K562 (cell line): ENCODE measurements around the gene SRMS. TPM values are rescaled to one million over a fixed set of nuclear protein-coding genes. Genes with fewer than 3 reads are reported as not detected.
A peak's percentile ranks its signal among the peaks of the same experiment; 100 is the strongest.

ENCODE experiments used
- ATAC-seq: fragments of 200-7000 bp; cut with Tn5 transposase; 3 replicates; pipeline ENCODE4 v1.9.1; 2020; ENCODE audit warnings: moderate library complexity
- BruUV-seq: library from RNA; stranded (reverse); fragments of 400-500 nt; replicated peaks from 2 replicates; lab custom pipeline; 2021; lab: Mats Ljungman, UMichigan
- CTCF ChIA-PET: fragments of 300-600 bp; formaldehyde crosslinking; extraction: SDS; loops from one replicate; lab custom pipeline; 2021; ENCODE audit warnings: low intra/inter-chr PET ratio; lab: Yijun Ruan, JAX
- POLR2A ChIA-PET: fragments of 300-600, 350-650 bp; sonication (Branson Sonifier 250); formaldehyde crosslinking; extraction: SDS; loops from one replicate; lab custom pipeline; 2021; ENCODE audit warnings: antibody characterized with exemption, inconsistent platforms; lab: Yijun Ruan, JAX
- DNase-seq, 4 experiments: peaks; one replicate each; pipeline versions ENCODE4 v3.0.0 to v3.0.0-alpha.2; 2011 to 2018; ENCODE audit warnings: low spot score in 3 of 4, mixed read lengths in 3 of 4; ENCODE audit errors: extremely low read depth in 1 of 4
- FAIRE-seq: peaks from 2 replicates; lab custom pipeline; 2011; peaks lifted over from hg19 to GRCh38; lab: Jason Lieb, UNC
- H2AFZ ChIP-seq: 2 replicates; pipeline ENCODE4 v1.6.0; 2011; ENCODE audit warnings: low read depth, low read length, control low read depth, inconsistent platforms
- H3K27ac ChIP-seq: fragments of 200-600 bp; 3 replicates; pipeline ENCODE4 v1.8.0; 2011; ENCODE audit warnings: low read depth, mild to moderate bottlenecking, control low read depth, inconsistent platforms, low read length, moderate library complexity, mixed read lengths; ENCODE audit errors: extremely low read depth
- H3K27me3 ChIP-seq, 2 experiments: fragments of 300-600 bp in 1 of 2; 2 replicates in 1 of 2; 3 replicates in 1 of 2; pipeline versions ENCODE4 v1.6.0 to v1.8.0; 2011; ENCODE audit warnings: inconsistent platforms in 2 of 2, low read length in 2 of 2, mild to moderate bottlenecking in 1 of 2, mixed read lengths in 1 of 2, moderate library complexity in 1 of 2; ENCODE audit not compliant: control insufficient read depth in 2 of 2, insufficient read depth in 2 of 2
- H3K36me3 ChIP-seq: fragments of 300-600 bp; 3 replicates; pipeline ENCODE4 v1.8.0; 2011; ENCODE audit warnings: mild to moderate bottlenecking, low read length, inconsistent platforms; ENCODE audit not compliant: control insufficient read depth, insufficient read depth
- H3K4me1 ChIP-seq, 2 experiments: fragments of 200-600 bp in 1 of 2; replicated peaks in 1 of 2; 2 replicates in 1 of 2; 3 replicates in 1 of 2; pipeline versions ENCODE4 v1.5.1 to v1.8.0; 2011; ENCODE audit warnings: inconsistent platforms in 2 of 2, low read length in 2 of 2, mild to moderate bottlenecking in 1 of 2, mixed read lengths in 1 of 2, moderate library complexity in 1 of 2; ENCODE audit not compliant: control insufficient read depth in 2 of 2, insufficient read depth in 2 of 2
- H3K4me2 ChIP-seq: 2 replicates; pipeline ENCODE4 v1.6.1; 2011; ENCODE audit warnings: low read length, control low read depth, inconsistent platforms, mixed read lengths; ENCODE audit not compliant: insufficient read depth
- H3K4me3 ChIP-seq: fragments of 200-600 bp; sonication (generic), shearing (Covaris generic); 2 replicates; pipeline ENCODE4 v1.5.1; 2016; ENCODE audit warnings: control low read depth, inconsistent platforms
- H3K79me2 ChIP-seq: fragments of 200-600 bp; 3 replicates; pipeline ENCODE4 v1.8.0; 2011; ENCODE audit warnings: low read length, inconsistent platforms; ENCODE audit not compliant: control insufficient read depth, insufficient read depth
- H3K9ac ChIP-seq, 2 experiments: 2 replicates each; pipeline versions ENCODE4 v1.6.0 to v1.6.1; 2011; ENCODE audit warnings: low read depth in 2 of 2, low read length in 2 of 2, control low read depth in 1 of 2, inconsistent platforms in 1 of 2, mild to moderate bottlenecking in 1 of 2, mixed read lengths in 1 of 2; ENCODE audit not compliant: insufficient read depth in 1 of 2
- H3K9me1 ChIP-seq: one replicate; pipeline ENCODE4 v1.6.0; 2011; ENCODE audit warnings: inconsistent platforms, mild to moderate bottlenecking, low read length, moderate library complexity; ENCODE audit not compliant: control insufficient read depth, insufficient read depth
- H3K9me3 ChIP-seq: replicated peaks from 2 replicates; pipeline ENCODE4 v1.5.1; 2011; ENCODE audit warnings: low read depth, low read length, inconsistent platforms; ENCODE audit not compliant: control insufficient read depth, insufficient read depth
- H4K20me1 ChIP-seq: replicated peaks from 2 replicates; pipeline ENCODE4 v1.6.1; 2011; ENCODE audit warnings: low read length, inconsistent platforms, mixed read lengths; ENCODE audit not compliant: control insufficient read depth, insufficient read depth
- GMEB1 ChIP-seq: fragments of 250-450 bp; sonication (Bioruptor Pico); IDR thresholded peaks from 2 replicates; pipeline ENCODE4 v1.4.0; 2020; ENCODE audit warnings: mild to moderate bottlenecking
- HNRNPL ChIP-seq: fragments of 200-400 bp; formaldehyde crosslinking; IDR thresholded peaks from 2 replicates; pipeline ENCODE4 v1.6.1; 2017; ENCODE audit warnings: low read depth, mild to moderate bottlenecking, low read length
- PCBP1 ChIP-seq: fragments of 200-400 bp; formaldehyde crosslinking; IDR thresholded peaks from 2 replicates; pipeline ENCODE4 v1.6.1; 2018; ENCODE audit warnings: mild to moderate bottlenecking, low read depth, low read length; ENCODE audit not compliant: poor library complexity, severe bottlenecking
- PHTF2 ChIP-seq: fragments of 250-450 bp; sonication (Bioruptor Pico); IDR thresholded peaks from 2 replicates; pipeline ENCODE4 v1.5.0; 2021; ENCODE audit warnings: mild to moderate bottlenecking
- RAD21 ChIP-seq, 2 experiments: fragments of 250-450 bp in 1 of 2; fragments of 450-650 bp in 1 of 2; sonication (Bioruptor Pico) in 1 of 2; formaldehyde crosslinking in 1 of 2; IDR thresholded peaks in 1 of 2; conservative IDR thresholded peaks in 1 of 2; 2 replicates each; pipeline versions ENCODE4 v1.4.0 to v1.8.0; 2020 to 2022; ENCODE audit warnings: mild to moderate bottlenecking in 2 of 2, moderate library complexity in 1 of 2
- RBFOX2 ChIP-seq: fragments of 200-400 bp; formaldehyde crosslinking; IDR thresholded peaks from 2 replicates; pipeline ENCODE4 v1.6.1; 2017; ENCODE audit warnings: low read depth, mild to moderate bottlenecking, low read length, moderate library complexity
- USF2 ChIP-seq: sonication (generic); formaldehyde crosslinking; IDR thresholded peaks from 2 replicates; pipeline ENCODE4 v1.5.0; 2020; ENCODE audit warnings: missing genetic modification reagents
- ZBTB2 ChIP-seq: fragments of 450-650 bp; IDR thresholded peaks from 2 replicates; pipeline ENCODE4 v1.6.1; 2016; ENCODE audit warnings: antibody characterized with exemption
- ZHX1 ChIP-seq: fragments of 150-350 bp; conservative IDR thresholded peaks from 2 replicates; pipeline ENCODE4 v1.6.1; 2014; ENCODE audit warnings: low read length
- ZNF408 ChIP-seq: fragments of 250-450 bp; sonication (Bioruptor Pico); IDR thresholded peaks from 2 replicates; pipeline ENCODE4 v1.4.0; 2020; ENCODE audit warnings: low read depth, mild to moderate bottlenecking, moderate library complexity
- WGBS: fragments of 100-300 bp; shearing (Covaris generic); methylation state at CpG from one replicate; pipeline ENCODE4 v1.1.6; 2016; ENCODE audit warnings: low coverage, mixed read lengths; ENCODE audit not compliant: insufficient coverage; ENCODE audit errors: missing lambda C conversion rate; 5-methylcytosine and 5-hydroxymethylcytosine counted together
- in situ Hi-C: fragments of 300-500 bp; cut with MboI; formaldehyde crosslinking; loops from 4 replicates; pipeline ENCODE4 v1.15.0; 2018; ENCODE audit warnings: inconsistent platforms, mixed read lengths
- intact Hi-C: fragments of 100-400 bp; cut with micrococcal nuclease; formaldehyde crosslinking; loops from 2 replicates; pipeline ENCODE4 v1.14.2; 2022
- polyA plus RNA-seq, 8 experiments: library from polyadenylated mRNA; depleted of rRNA in 4 of 8; stranded (reverse) in 5 of 8; unstranded in 3 of 8; fragments of >200 nt; fragmentation: Nextera tagmentation in 2 of 8; fragmentation: Illumina TruSeq in 1 of 8; extraction: Ambion mirVana in 2 of 8; extraction: Trizol in 1 of 8; gene quantifications; 2 replicates each; pipeline versions ENCODE4 v1.2.1 to v1.2.3, GENCODE V29; 2011 to 2014; ENCODE audit warnings: inconsistent platforms in 1 of 8, missing spikeins in 1 of 8
- total RNA-seq, 7 experiments: library from RNA; depleted of rRNA in 6 of 7; stranded (reverse); fragments of >200 nt in 6 of 7; fragmentation: Illumina TruSeq in 2 of 7; extraction: Trizol in 2 of 7; gene quantifications; 2 replicates each; pipeline versions ENCODE4 v1.2.1 to v1.2.3, GENCODE V29; 2011 to 2021; ENCODE audit warnings: low replicate concordance in 1 of 7
- TF ChIP-seq, protein P1 (sequence below): sonication (generic); formaldehyde crosslinking; IDR thresholded peaks from 2 replicates; pipeline ENCODE4 v1.8.0; 2022; ENCODE audit warnings: mild to moderate bottlenecking, missing genetic modification reagents

The SRMS gene
- total and polyA plus RNA-seq, 9 of the 15 experiments (the other 6 are each of a cell fraction or from before 2014, with no cell fraction given), result 0.07 TPM; not detected in 8

- Histone ChIP-seq H3K4me3 (no peak overlapping the region), H3K9me3 (no peaks in the 10 kb centered on the region), H3K27ac (no peak overlapping the region), H3K79me2 (no peaks in the 10 kb centered on the region), H3K4me2 (peak overlapping the region; percentile 42), H4K20me1 (peaks cover 12% of the 10 kb centered on the region), H3K9me1 (no peaks in the 10 kb centered on the region), H3K27me3 (no peaks in the 10 kb centered on the region), H3K9ac (no peak overlapping the region), H3K36me3 (no peaks in the 10 kb centered on the region), H3K4me1 (peaks cover 0 to 71% of the 10 kb centered on the region in 2 experiments; a peak in 3 of 5 replicates), H2AFZ (no peak overlapping the region)
- peak; percentile 79 for ATAC-seq
- peak; percentile 79 to 81 (median 80) for DNase-seq
- POLR2A ChIA-PET, result interaction anchor here (0.7 to 1.6 kb wide), 4 partner anchors 25 to 359 kb away, joined by 3 to 5 read pairs (median 4); partner anchors contain the start of gene PPDPF
- peak; percentile 75 for FAIRE-seq
- BruUV-seq, result no TSS peak
- CTCF ChIA-PET, result interaction anchor here (0.9 to 1.3 kb wide), 2 partner anchors 18 to 24 kb away, joined by 4 to 5 read pairs; no protein-coding TSS in a partner anchor
- 20% methylated on average over 42 of the region's 48 CpGs for WGBS
- intact Hi-C loops (no loop called here), in situ Hi-C loops (no loop called here)
- TF ChIP-seq ZHX1, result no peak
- TF ChIP-seq RBFOX2, result 0 out of 2 replicates have a peak, but pooled peaks have one; percentile 5
- TF ChIP-seq RAD21 (CRISPR knock-in tag; conservative IDR thresholded peaks at IDR 0.05 in 1 of 2, IDR thresholded peaks at IDR 0.05 in 1 of 2), result peak; percentile 46 to 63
- no peak for TF ChIP-seq USF2
- no peak for TF ChIP-seq ZNF408 (CRISPR knock-in tag)
- TF ChIP-seq HNRNPL, result no peak
- TF ChIP-seq ZBTB2, result no peak
- no peak for TF ChIP-seq PHTF2 (CRISPR knock-in tag)
- peak; percentile 23 for TF ChIP-seq PCBP1
- TF ChIP-seq, protein P1, sequence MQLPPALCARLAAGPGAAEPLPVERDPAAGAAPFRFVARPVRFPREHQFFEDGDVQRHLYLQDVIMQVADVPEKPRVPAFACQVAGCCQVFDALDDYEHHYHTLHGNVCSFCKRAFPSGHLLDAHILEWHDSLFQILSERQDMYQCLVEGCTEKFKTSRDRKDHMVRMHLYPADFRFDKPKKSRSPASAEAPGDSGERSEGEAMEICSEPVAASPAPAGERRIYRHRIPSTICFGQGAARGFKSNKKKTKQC (CRISPR knock-in tag), result peak; percentile 71; the same call in 1 of the 2 replicates
- no peak for TF ChIP-seq GMEB1 (CRISPR knock-in tag)
These were observed 51.6 kb downstream of the SRMS start for GRCh38 chr20:63495741-63496595.
